Measurements from ENCODE around the gene ELF1. TPM values are rescaled to one million over a fixed set of nuclear protein-coding genes. Genes with fewer than 3 reads are reported as not detected.

ELF1 gene
- total and polyA plus RNA-seq, 2 donors (not counting 3 experiments of a cell fraction or from before 2014, with no cell fraction given) = 31.8 to 61.2 TPM

DNA sequence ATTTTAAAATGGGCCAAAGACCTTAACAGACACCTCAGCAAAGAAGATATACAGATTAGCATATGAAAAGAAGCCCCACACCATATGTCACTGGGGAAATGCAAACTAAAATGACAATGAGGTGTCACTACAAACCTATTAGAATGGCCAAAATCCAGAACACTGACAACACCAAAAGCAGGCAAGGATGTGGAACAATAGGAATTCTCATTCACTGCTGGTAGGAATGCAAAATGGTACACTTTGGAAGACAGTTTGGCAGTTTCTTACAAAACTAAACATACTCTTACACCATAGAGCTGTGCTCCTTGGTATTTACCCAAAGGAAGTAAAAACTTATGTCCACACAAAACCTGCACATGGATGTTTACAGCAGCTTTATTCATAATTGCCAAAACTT lies 23.1 kb downstream of the ELF1 start:
- H3K4me2 ChIP-seq (ENCODE audit: insufficient read depth, low read length) = no peak overlapping the region
- no peaks in the 10 kb centered on the region for H3K9me1 ChIP-seq (replicated peaks; ENCODE audit: control insufficient read depth, extremely low read depth, insufficient read depth, low read length)
- no peak overlapping the region for H2AFZ ChIP-seq (ENCODE audit: low read depth, low read length)
- H3K9ac ChIP-seq (replicated peaks; ENCODE audit: extremely low read depth, insufficient read depth, low read length) = no peak overlapping the region
- H3K27ac ChIP-seq (ENCODE audit: insufficient read depth, low read depth, low read length) = no peak overlapping the region
- ChIA-PET CTCF (interaction anchor here (1.1 kb wide), 1 partner anchor 55 kb away, joined by 3 read pairs; no protein-coding TSS in a partner anchor), POLR2A (no interaction called here)
- TF ChIP-seq, protein P1, sequence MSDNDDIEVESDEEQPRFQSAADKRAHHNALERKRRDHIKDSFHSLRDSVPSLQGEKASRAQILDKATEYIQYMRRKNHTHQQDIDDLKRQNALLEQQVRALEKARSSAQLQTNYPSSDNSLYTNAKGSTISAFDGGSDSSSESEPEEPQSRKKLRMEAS (IDR thresholded peaks at IDR 0.05; ENCODE audit: insufficient read depth, insufficient read length) = no peak
- TF ChIP-seq CTCF (IDR thresholded peaks at IDR 0.05; ENCODE audit: extremely low read depth in 1 of 2, insufficient read depth in 1 of 2, low read depth in 1 of 2, low read length in 2 of 2) = no peak
- no peak for TF ChIP-seq POLR2AphosphoS5 (IDR thresholded peaks at IDR 0.05; ENCODE audit: insufficient read depth, low read depth, low read length)
- TF ChIP-seq MYC (IDR thresholded peaks at IDR 0.05; ENCODE audit: low read depth, low read length) = no peak
- no peak for TF ChIP-seq GATA2 (IDR thresholded peaks at IDR 0.05; ENCODE audit: insufficient read depth, insufficient read length, low read depth, low read length)
- no peak for TF ChIP-seq EZH2 (IDR thresholded peaks at IDR 0.05; ENCODE audit: borderline replicate concordance, low read depth, low read length, severe bottlenecking)
- TF ChIP-seq FOS (IDR thresholded peaks at IDR 0.05; ENCODE audit: borderline replicate concordance, insufficient read depth, low read length) = no peak
- no peak for TF ChIP-seq POLR2A (IDR thresholded peaks at IDR 0.05; ENCODE audit: low read depth, low read length)
- no peak for TF ChIP-seq JUN (IDR thresholded peaks at IDR 0.05; ENCODE audit: borderline replicate concordance, insufficient read depth, insufficient read length, low read depth)
- peaks cover 42% of the 10 kb centered on the region for H3K79me2 ChIP-seq (ENCODE audit: control insufficient read depth, insufficient read depth, low read length)
- H3K4me1 ChIP-seq (ENCODE audit: control insufficient read depth, extremely low read depth, insufficient read depth, low read length) = no peaks in the 10 kb centered on the region
- intact Hi-C loops (cut with micrococcal nuclease) = no loop called here
- H3K4me3 ChIP-seq (replicated peaks in 1 of 3; ENCODE audit: insufficient read depth in 1 of 3, low read depth in 1 of 3, low read length in 3 of 3) = no peak overlapping the region
- no peaks in the 10 kb centered on the region for H3K9me3 ChIP-seq (replicated peaks; ENCODE audit: control insufficient read depth, insufficient read depth, low read length)
- H3K36me3 ChIP-seq (ENCODE audit: control insufficient read depth in 2 of 2, extremely low read depth in 1 of 2, insufficient read depth in 2 of 2, low read length in 2 of 2) = no peaks in the 10 kb centered on the region
- no peaks in the 10 kb centered on the region for H3K27me3 ChIP-seq (ENCODE audit: control insufficient read depth in 2 of 2, insufficient read depth in 2 of 2, low read length in 2 of 2)
- no peak for DNase-seq (ENCODE audit: low read depth, low spot score)
- H4K20me1 ChIP-seq (replicated peaks; ENCODE audit: control insufficient read depth, extremely low read depth, insufficient read depth, low read length) = no peaks in the 10 kb centered on the region
- FAIRE-seq = no peak
- BruUV-seq (replicated peaks) = no TSS peak
- dilution Hi-C loops (cut with MboI; ENCODE audit: extremely low pct_ligation_motif_present, low sequenced_read_pairs) = no loop called here
